A549 (cell line): Measurements from ENCODE around the gene PAX8. TPM values are rescaled to one million over a fixed set of nuclear protein-coding genes. Genes with fewer than 3 reads are reported as not detected.

Source experiments
- ATAC-seq, 2 experiments: fragments of 200-7000 bp in 1 of 2; fragments of >200 bp in 1 of 2; cut with Nextera tagmentation in 1 of 2; cut with Tn5 transposase in 1 of 2; 3 replicates each; pipeline versions ENCODE4 v1.8.0 to v1.9.1; 2018 to 2020; ENCODE audit warnings: mild to moderate bottlenecking in 1 of 2, moderate library complexity in 1 of 2
- CTCF ChIA-PET: fragments of 300-600 bp; sonication (Branson Sonifier 250); formaldehyde crosslinking; extraction: SDS; loops from one replicate; lab custom pipeline; 2021; ENCODE audit warnings: antibody characterized with exemption, inconsistent platforms; lab: Yijun Ruan, JAX
- POLR2A ChIA-PET: fragments of 350-600 bp; formaldehyde crosslinking; extraction: SDS; loops from one replicate; lab custom pipeline; 2021; ENCODE audit warnings: antibody characterized with exemption, inconsistent platforms; lab: Yijun Ruan, JAX
- DNase-seq, 2 experiments: peaks; one replicate each; pipeline versions ENCODE4 v3.0.0 to v3.0.0-alpha.2; 2011 to 2016; ENCODE audit warnings: low read depth in 1 of 2, low spot score in 1 of 2
- FAIRE-seq: peaks from 2 replicates; lab custom pipeline; 2011; peaks lifted over from hg19 to GRCh38; lab: Jason Lieb, UNC
- H3K27ac ChIP-seq, 2 experiments: fragments of >200 bp; sonication (Bioruptor Twin); formaldehyde crosslinking; 3 replicates each; pipeline ENCODE4 v1.5.1; 2016 to 2017
- H3K4me1 ChIP-seq: fragments of >200 bp; sonication (Bioruptor Twin); formaldehyde crosslinking; 3 replicates; pipeline ENCODE4 v1.6.1; 2016
- H3K4me2 ChIP-seq: fragments of >200 bp; sonication (Bioruptor Twin); formaldehyde crosslinking; 3 replicates; pipeline ENCODE4 v1.6.1; 2016
- H3K4me3 ChIP-seq: fragments of >200 bp; sonication (Bioruptor Twin); formaldehyde crosslinking; 3 replicates; pipeline ENCODE4 v1.5.1; 2016
- H3K9me3 ChIP-seq: fragments of >200 bp; sonication (Bioruptor Twin); formaldehyde crosslinking; 3 replicates; pipeline ENCODE4 v1.6.1; 2016
- BCL3 ChIP-seq: fragments of >200 bp; sonication (Bioruptor Twin); formaldehyde crosslinking; IDR thresholded peaks from 3 replicates; pipeline ENCODE4 v1.6.1; 2016
- CBX8 ChIP-seq: fragments of 200-600 bp; sonication (generic); IDR thresholded peaks from 2 replicates; pipeline ENCODE4 v1.6.1; 2016
- CEBPB ChIP-seq, 2 experiments: fragments of >200 bp in 1 of 2; sonication (Bioruptor Twin) in 1 of 2; formaldehyde crosslinking in 1 of 2; IDR thresholded peaks; 2 replicates each; pipeline ENCODE4 v1.6.1; 2012 to 2016
- CTCF ChIP-seq: fragments of >200 bp; sonication (Bioruptor Twin); formaldehyde crosslinking; IDR thresholded peaks from 3 replicates; pipeline ENCODE4 v1.5.1; 2016
- EHF ChIP-seq: fragments of 250-450 bp; sonication (Bioruptor Pico); IDR thresholded peaks from 2 replicates; pipeline ENCODE4 v1.5.0; 2020; ENCODE audit warnings: mild to moderate bottlenecking
- ELK1 ChIP-seq: fragments of 150-350 bp; IDR thresholded peaks from 2 replicates; pipeline ENCODE4 v1.6.1; 2014; ENCODE audit warnings: low read depth, mild to moderate bottlenecking, low read length
- FOXS1 ChIP-seq: fragments of 250-450 bp; sonication (Bioruptor Pico); IDR thresholded peaks from 2 replicates; pipeline ENCODE4 v1.5.0; 2020; ENCODE audit warnings: mild to moderate bottlenecking, moderate library complexity
- HES2 ChIP-seq: fragments of >200 bp; sonication (Bioruptor Twin); formaldehyde crosslinking; IDR thresholded peaks from 2 replicates; pipeline ENCODE4 v1.6.1; 2016
- HEYL ChIP-seq: fragments of 250-450 bp; sonication (Bioruptor Pico); IDR thresholded peaks from 2 replicates; pipeline ENCODE4 v1.8.0; 2021; ENCODE audit warnings: mild to moderate bottlenecking, moderate library complexity
- HOXA7 ChIP-seq: fragments of 250-450 bp; sonication (Bioruptor Pico); IDR thresholded peaks from 2 replicates; pipeline ENCODE4 v1.5.0; 2020; ENCODE audit warnings: mild to moderate bottlenecking, moderate library complexity
- HOXB13 ChIP-seq: fragments of 250-450 bp; sonication (Bioruptor Pico); IDR thresholded peaks from 2 replicates; pipeline ENCODE4 v1.5.0; 2020; ENCODE audit warnings: low read depth, mild to moderate bottlenecking, moderate library complexity
- HOXB5 ChIP-seq: fragments of 250-450 bp; sonication (Bioruptor Pico); IDR thresholded peaks from 2 replicates; pipeline ENCODE4 v1.5.0; 2020; ENCODE audit warnings: mild to moderate bottlenecking, moderate library complexity
- KDM5A ChIP-seq: fragments of 200-600 bp; sonication (generic); IDR thresholded peaks from 2 replicates; pipeline ENCODE4 v1.6.1; 2016; ENCODE audit warnings: antibody characterized with exemption, mild to moderate bottlenecking
- MAFK ChIP-seq: fragments of 450-650 bp; IDR thresholded peaks from 2 replicates; pipeline ENCODE4 v1.6.1; 2014; ENCODE audit not compliant: partially characterized antibody
- MYC ChIP-seq: IDR thresholded peaks from 2 replicates; pipeline ENCODE4 v1.6.1; 2012; ENCODE audit warnings: mild to moderate bottlenecking, inconsistent platforms, low read length, improper control_type of control experiment, borderline replicate concordance
- NPAS2 ChIP-seq: fragments of 250-450 bp; sonication (Bioruptor Pico); IDR thresholded peaks from 2 replicates; pipeline ENCODE4 v1.8.0; 2022; ENCODE audit warnings: mild to moderate bottlenecking, moderate library complexity, borderline replicate concordance
- RARB ChIP-seq: fragments of 250-450 bp; sonication (Bioruptor Pico); IDR thresholded peaks from 2 replicates; pipeline ENCODE4 v1.8.0; 2021; ENCODE audit warnings: mild to moderate bottlenecking, moderate library complexity
- SMC3 ChIP-seq: fragments of >200 bp; sonication (Bioruptor Twin); formaldehyde crosslinking; IDR thresholded peaks from 3 replicates; pipeline ENCODE4 v1.6.1; 2018; ENCODE audit warnings: inconsistent platforms
- TFCP2L1 ChIP-seq: fragments of 250-450 bp; sonication (Bioruptor Pico); IDR thresholded peaks from 2 replicates; pipeline ENCODE4 v1.5.0; 2021; ENCODE audit warnings: mild to moderate bottlenecking
- USF2 ChIP-seq: fragments of 450-650 bp; IDR thresholded peaks from 2 replicates; pipeline ENCODE4 v1.6.1; 2014; ENCODE audit warnings: antibody characterized with exemption
- ZFP36 ChIP-seq: fragments of 450-650 bp; IDR thresholded peaks from 2 replicates; pipeline ENCODE4 v1.6.1; 2014; ENCODE audit warnings: borderline replicate concordance; ENCODE audit not compliant: partially characterized antibody
- WGBS: methylation state at CpG from one replicate; pipeline ENCODE4 v1.1.6; 2017; ENCODE audit errors: missing lambda C conversion rate; 5-methylcytosine and 5-hydroxymethylcytosine counted together
- polyA plus RNA-seq, 4 experiments: library from polyadenylated mRNA; depleted of rRNA in 3 of 4; stranded (reverse); fragments of >200 nt; fragmentation: RNase III in 1 of 4; extraction: RNeasy Plus Mini Kit Qiagen cat#74134 plus additional on column Dnase treatment in 1 of 4; gene quantifications; 2 replicates in 3 of 4; 3 replicates in 1 of 4; pipeline ENCODE4 v1.2.3, GENCODE V29; 2011 to 2017

The PAX8 gene
- polyA plus RNA-seq, 2 of the 4 experiments (the other 2 are of a cell fraction) = 0.71 to 0.81 TPM

DNA sequence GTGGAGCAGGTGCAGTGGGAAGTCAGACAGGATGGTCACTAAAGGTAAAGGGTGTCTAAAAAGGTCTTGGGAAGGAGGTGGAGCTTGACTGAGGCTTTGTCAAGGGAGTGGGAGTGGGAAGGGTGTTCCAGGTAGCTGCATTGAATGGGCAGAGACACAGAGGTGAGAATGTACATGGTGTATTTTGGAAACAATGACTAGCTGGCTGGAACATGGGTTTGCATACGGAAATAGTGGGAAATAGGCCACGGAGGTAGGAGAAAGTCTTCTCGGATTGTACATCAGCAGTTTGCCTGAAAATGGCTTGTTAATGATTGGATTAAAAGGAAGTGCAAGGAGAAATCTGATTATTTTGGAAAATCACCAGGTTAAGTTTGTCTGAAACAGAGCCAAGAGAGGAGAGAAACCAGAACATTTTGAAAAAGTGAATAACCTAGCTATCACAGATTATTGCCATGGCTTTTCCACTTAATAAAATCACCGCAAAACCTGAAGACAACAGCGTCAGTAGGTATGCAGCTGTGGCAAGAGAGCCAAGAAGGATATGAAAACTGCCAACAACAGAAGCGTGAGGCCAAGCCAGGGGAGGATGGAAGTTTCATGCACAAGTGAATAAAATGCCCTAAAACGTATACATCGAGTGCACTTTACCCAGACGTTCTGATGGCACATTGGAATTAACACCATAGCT lies 13.9 kb downstream of the PAX8 start:
- CTCF ChIA-PET = interaction anchor here (0.9 to 4.4 kb wide), 10 partner anchors 8 to 126 kb away, joined by 3 to 31 read pairs (median 4); no protein-coding TSS in a partner anchor
- WGBS = 85% methylated on average over 9 of the region's 9 CpGs

DNA sequence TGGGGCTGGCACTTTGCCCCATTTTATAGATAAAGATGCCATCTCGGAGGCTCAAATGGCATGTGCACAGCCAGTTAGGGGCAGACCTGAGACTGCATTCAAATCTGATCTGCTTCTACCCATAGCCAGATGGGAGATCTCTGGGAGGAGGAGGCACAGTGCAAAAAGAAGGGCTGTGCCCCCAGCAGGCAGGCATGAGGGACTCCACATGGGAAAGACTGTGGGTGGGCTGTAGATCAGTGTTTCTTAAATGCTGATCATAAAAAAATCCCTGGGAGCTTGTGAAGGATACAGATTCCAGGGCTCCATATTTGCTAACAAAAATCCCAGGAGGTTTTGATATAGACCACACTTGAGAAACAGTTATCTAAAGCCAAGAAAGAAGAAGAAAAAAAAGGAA lies 15.2 kb downstream of the PAX8 start:
- DNase-seq = no peak
- CTCF ChIA-PET = interaction anchor here (1.0 to 4.4 kb wide), 6 partner anchors 8 to 126 kb away, joined by 3 to 31 read pairs (median 4); no protein-coding TSS in a partner anchor
- Histone ChIP-seq H3K27ac (no peak overlapping the region), H3K9me3 (no peaks in the 10 kb centered on the region), H3K4me2 (no peak overlapping the region), H3K4me3 (no peak overlapping the region), H3K4me1 (peaks cover 3% of the 10 kb centered on the region; the same call in 1 of the 3 replicates)
- FAIRE-seq = no peak
- no peak for TF ChIP-seq HOXB13 (CRISPR knock-in tag)
- TF ChIP-seq TFCP2L1 = no peak
- TF ChIP-seq HOXA7 (CRISPR knock-in tag) = no peak
- no peak for TF ChIP-seq CTCF
- no peak for TF ChIP-seq BCL3
- no peak for TF ChIP-seq USF2
- TF ChIP-seq NPAS2 (CRISPR knock-in tag) = no peak
- no peak for TF ChIP-seq CEBPB (IDR thresholded peaks at IDR 0.05)
- no peak for TF ChIP-seq MYC
- TF ChIP-seq HEYL (CRISPR knock-in tag) = no peak
- no peak for TF ChIP-seq MAFK
- TF ChIP-seq ELK1 = no peak
- no peak for TF ChIP-seq HOXB5 (CRISPR knock-in tag)
- no peak for TF ChIP-seq HES2
- TF ChIP-seq CBX8 = no peak
- TF ChIP-seq ZFP36 = no peak
- TF ChIP-seq FOXS1 (CRISPR knock-in tag) = no peak
- no peak for TF ChIP-seq SMC3
- no peak for TF ChIP-seq KDM5A
- no peak for TF ChIP-seq RARB (CRISPR knock-in tag)
- WGBS = 83% methylated on average over 1 of the region's 1 CpG
- ATAC-seq = no peak
- POLR2A ChIA-PET = no interaction called here

More for the DNA sequence above, 13.9 kb downstream of the PAX8 start:
- H3K4me2 ChIP-seq = no peak overlapping the region
- H3K4me1 ChIP-seq = peaks cover 3% of the 10 kb centered on the region; the same call in 1 of the 3 replicates
- TF ChIP-seq HEYL (CRISPR knock-in tag) (no peak), EHF (no peak)
- H3K4me3 ChIP-seq = no peak overlapping the region
- POLR2A ChIA-PET = no interaction called here
- DNase-seq (no peak), ATAC-seq (no peak), FAIRE-seq (no peak)
- no peaks in the 10 kb centered on the region for H3K9me3 ChIP-seq
- peak overlapping the region in 1 of 2 experiments; percentile 37; a peak in 2 of 6 replicates for H3K27ac ChIP-seq
